HEK293 (cell line): Measurements from ENCODE around the gene SOX9.

ENCODE experiments used
- CTCF ChIA-PET: fragments of 350-600 bp; formaldehyde crosslinking; extraction: SDS; loops from one replicate; lab custom pipeline; 2021; ENCODE audit warnings: antibody characterized with exemption; lab: Yijun Ruan, JAX
- POLR2A ChIA-PET: fragments of 300-600 bp; formaldehyde crosslinking; extraction: SDS; loops from one replicate; lab custom pipeline; 2020; ENCODE audit warnings: antibody characterized with exemption, inconsistent platforms; lab: Yijun Ruan, JAX
- H3K27ac ChIP-seq: fragments of 200-500 bp; sonication (Bioruptor generic); 2 replicates; pipeline ENCODE4 v1.5.1; 2014; ENCODE audit warnings: low read depth, low read length, control low read depth, inconsistent platforms; ENCODE audit errors: extremely low read depth
- H3K36me3 ChIP-seq, 2 experiments: fragments of 200-500 bp in 1 of 2; sonication (Bioruptor generic) in 1 of 2; 1 replicate in 1 of 2; 2 replicates in 1 of 2; pipeline ENCODE4 v1.5.1; 2014 to 2017; ENCODE audit warnings: inconsistent platforms in 2 of 2, low read length in 2 of 2; ENCODE audit not compliant: control insufficient read depth in 2 of 2, insufficient read depth in 1 of 2
- H3K4me1 ChIP-seq: fragments of 200-500 bp; sonication (Bioruptor generic); 2 replicates; pipeline ENCODE4 v1.5.1; 2014; ENCODE audit warnings: mild to moderate bottlenecking, low read length, inconsistent platforms; ENCODE audit not compliant: control insufficient read depth, insufficient read depth
- H3K4me3 ChIP-seq: 2 replicates; pipeline ENCODE4 v1.5.1; 2011; ENCODE audit warnings: low read depth, mild to moderate bottlenecking, control low read depth, low read length, moderate library complexity
- H3K9me3 ChIP-seq: fragments of 200-500 bp; sonication (Bioruptor generic); 2 replicates; pipeline ENCODE4 v1.5.1; 2014; ENCODE audit warnings: low read depth, low read length, inconsistent platforms; ENCODE audit not compliant: control insufficient read depth, insufficient read depth
- GLIS2 ChIP-seq: fragments of 450-650 bp; formaldehyde crosslinking; IDR thresholded peaks from 2 replicates; pipeline ENCODE4 v1.5.1; 2016; ENCODE audit warnings: missing biosample characterization, missing genetic modification characterization
- MZF1 ChIP-seq: fragments of 450-650 bp; formaldehyde crosslinking; IDR thresholded peaks from 2 replicates; pipeline ENCODE4 v1.5.1; 2017; ENCODE audit warnings: missing biosample characterization, missing genetic modification characterization, borderline replicate concordance
- ZBTB20 ChIP-seq: fragments of 450-650 bp; formaldehyde crosslinking; IDR thresholded peaks from 2 replicates; pipeline ENCODE4 v1.5.1; 2016; ENCODE audit warnings: missing biosample characterization, missing genetic modification characterization
- ZBTB26 ChIP-seq: fragments of 450-650 bp; formaldehyde crosslinking; optimal IDR thresholded peaks from 2 replicates; pipeline ENCODE3; 2016; ENCODE audit warnings: missing biosample characterization, mild to moderate bottlenecking, missing genetic modification characterization
- ZFP37 ChIP-seq: fragments of 450-650 bp; formaldehyde crosslinking; IDR thresholded peaks from 2 replicates; pipeline ENCODE4 v1.5.1; 2016; ENCODE audit warnings: missing biosample characterization, missing genetic modification characterization
- ZFP41 ChIP-seq: fragments of 450-650 bp; formaldehyde crosslinking; IDR thresholded peaks from 2 replicates; pipeline ENCODE4 v1.5.1; 2016; ENCODE audit warnings: missing biosample characterization, missing genetic modification characterization, borderline replicate concordance
- ZFP69B ChIP-seq: fragments of 450-650 bp; formaldehyde crosslinking; IDR thresholded peaks from 2 replicates; pipeline ENCODE4 v1.5.1; 2016; ENCODE audit warnings: missing biosample characterization, missing genetic modification characterization
- ZNF138 ChIP-seq: fragments of 450-650 bp; formaldehyde crosslinking; IDR thresholded peaks from 2 replicates; pipeline ENCODE4 v1.5.1; 2016; ENCODE audit warnings: missing biosample characterization, missing genetic modification characterization, borderline replicate concordance
- ZNF140 ChIP-seq: fragments of 450-650 bp; formaldehyde crosslinking; IDR thresholded peaks from 2 replicates; pipeline ENCODE4 v1.5.1; 2016; ENCODE audit warnings: missing biosample characterization, missing genetic modification characterization
- ZNF311 ChIP-seq: fragments of 450-650 bp; formaldehyde crosslinking; IDR thresholded peaks from 2 replicates; pipeline ENCODE4 v1.5.1; 2017; ENCODE audit warnings: missing biosample characterization, missing genetic modification characterization, borderline replicate concordance
- ZNF391 ChIP-seq: fragments of 450-650 bp; formaldehyde crosslinking; IDR thresholded peaks from 2 replicates; pipeline ENCODE4 v1.5.1; 2016; ENCODE audit warnings: low read depth, missing biosample characterization, missing genetic modification characterization, borderline replicate concordance
- ZNF433 ChIP-seq: fragments of 450-650 bp; formaldehyde crosslinking; IDR thresholded peaks from 2 replicates; pipeline ENCODE4 v1.5.1; 2016; ENCODE audit warnings: missing biosample characterization, missing genetic modification characterization, low read depth
- ZNF48 ChIP-seq: fragments of 450-650 bp; formaldehyde crosslinking; IDR thresholded peaks from 2 replicates; pipeline ENCODE4 v1.5.1; 2016; ENCODE audit warnings: missing biosample characterization, missing genetic modification characterization
- ZNF488 ChIP-seq: fragments of 450-650 bp; formaldehyde crosslinking; IDR thresholded peaks from 2 replicates; pipeline ENCODE4 v1.5.1; 2016; ENCODE audit warnings: missing biosample characterization, missing genetic modification characterization
- ZNF514 ChIP-seq: fragments of 450-650 bp; formaldehyde crosslinking; IDR thresholded peaks from 2 replicates; pipeline ENCODE4 v1.5.1; 2016; ENCODE audit warnings: missing biosample characterization, missing genetic modification characterization
- ZNF571 ChIP-seq: fragments of 450-650 bp; formaldehyde crosslinking; IDR thresholded peaks from 2 replicates; pipeline ENCODE4 v1.5.0; 2017; ENCODE audit warnings: missing biosample characterization, missing genetic modification characterization
- ZNF654 ChIP-seq: fragments of 450-650 bp; formaldehyde crosslinking; IDR thresholded peaks from 2 replicates; pipeline ENCODE4 v1.5.1; 2016; ENCODE audit warnings: low read depth, missing biosample characterization, missing genetic modification characterization
- ZNF664 ChIP-seq: fragments of 450-650 bp; formaldehyde crosslinking; IDR thresholded peaks from 2 replicates; pipeline ENCODE4 v1.5.1; 2016; ENCODE audit warnings: missing biosample characterization, missing genetic modification characterization
- ZNF792 ChIP-seq: fragments of 450-650 bp; formaldehyde crosslinking; IDR thresholded peaks from 2 replicates; pipeline ENCODE4 v1.5.1; 2016; ENCODE audit warnings: missing biosample characterization, missing genetic modification characterization
- TF ChIP-seq, protein P1 (sequence below): fragments of 450-650 bp; formaldehyde crosslinking; IDR thresholded peaks from 2 replicates; pipeline ENCODE4 v1.5.1; 2016; ENCODE audit warnings: missing biosample characterization, missing genetic modification characterization
- TF ChIP-seq, protein P2 (sequence below): fragments of 450-650 bp; formaldehyde crosslinking; IDR thresholded peaks from 2 replicates; pipeline ENCODE4 v1.5.1; 2016; ENCODE audit warnings: missing biosample characterization, missing genetic modification characterization
- TF ChIP-seq, protein P3 (sequence below): fragments of 450-650 bp; formaldehyde crosslinking; IDR thresholded peaks from 2 replicates; pipeline ENCODE4 v1.5.1; 2017; ENCODE audit warnings: missing biosample characterization, missing genetic modification characterization
- TF ChIP-seq, protein P4 (sequence below): fragments of 450-650 bp; formaldehyde crosslinking; IDR thresholded peaks from 2 replicates; pipeline ENCODE4 v1.5.1; 2016; ENCODE audit warnings: missing biosample characterization, missing genetic modification characterization, borderline replicate concordance

SOX9 gene

DNA sequence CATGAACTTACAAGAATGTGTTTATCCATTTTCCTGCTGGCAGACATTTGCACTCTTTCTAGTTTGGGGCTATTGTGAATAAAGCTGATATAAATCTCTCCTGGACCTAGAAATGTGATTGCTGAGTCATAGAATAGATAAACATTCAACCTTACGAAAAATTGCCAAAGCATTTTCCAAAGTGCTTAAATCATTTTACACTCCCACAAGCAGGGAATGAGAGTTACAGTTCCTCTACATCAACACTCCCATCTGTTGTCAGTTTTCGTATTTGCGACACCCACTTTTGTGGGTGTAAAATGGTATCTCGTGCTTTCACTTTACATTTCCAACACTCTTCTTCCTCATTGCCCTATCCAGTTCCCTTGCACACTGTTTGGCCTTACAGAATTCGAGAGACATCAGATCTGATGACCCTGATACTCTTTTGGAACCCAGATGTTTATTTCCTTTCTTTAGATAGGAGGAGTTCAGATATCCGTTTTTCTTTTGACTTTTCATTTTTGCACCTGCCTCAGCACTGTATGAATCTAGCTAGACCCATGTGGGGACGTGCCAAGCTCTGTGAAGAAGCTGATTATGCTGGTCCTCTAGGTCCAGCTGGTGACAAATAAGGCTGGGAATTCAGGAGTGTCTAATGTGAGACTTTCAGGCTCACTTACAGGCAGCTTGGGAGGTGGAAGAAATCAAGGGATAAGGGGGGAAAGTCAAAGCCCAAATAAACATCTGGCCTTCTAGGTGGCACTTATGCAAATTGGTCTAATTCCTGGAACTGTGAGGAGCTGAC is 14.0 kb downstream of the SOX9 start:
- Histone ChIP-seq H3K36me3 (no peaks in the 10 kb centered on the region), H3K27ac (no peak overlapping the region), H3K4me1 (no peaks in the 10 kb centered on the region; the same call in 1 of the 2 replicates), H3K4me3 (no peak overlapping the region), H3K9me3 (no peaks in the 10 kb centered on the region)
- CTCF ChIA-PET = no interaction called here
- no peak for TF ChIP-seq ZNF664 (tag by site-specific recombination)
- TF ChIP-seq, protein P1, sequence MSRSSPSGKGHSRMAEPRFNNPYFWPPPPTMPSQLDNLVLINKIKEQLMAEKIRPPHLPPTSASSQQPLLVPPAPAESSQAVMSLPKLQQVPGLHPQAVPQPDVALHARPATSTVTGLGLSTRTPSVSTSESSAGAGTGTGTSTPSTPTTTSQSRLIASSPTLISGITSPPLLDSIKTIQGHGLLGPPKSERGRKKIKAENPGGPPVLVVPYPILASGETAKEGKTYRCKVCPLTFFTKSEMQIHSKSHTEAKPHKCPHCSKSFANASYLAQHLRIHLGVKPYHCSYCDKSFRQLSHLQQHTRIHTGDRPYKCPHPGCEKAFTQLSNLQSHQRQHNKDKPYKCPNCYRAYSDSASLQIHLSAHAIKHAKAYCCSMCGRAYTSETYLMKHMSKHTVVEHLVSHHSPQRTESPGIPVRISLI (tag by site-specific recombination) = no peak
- TF ChIP-seq ZNF48 (tag by site-specific recombination) = no peak
- TF ChIP-seq ZFP37 = no peak
- TF ChIP-seq, protein P2, sequence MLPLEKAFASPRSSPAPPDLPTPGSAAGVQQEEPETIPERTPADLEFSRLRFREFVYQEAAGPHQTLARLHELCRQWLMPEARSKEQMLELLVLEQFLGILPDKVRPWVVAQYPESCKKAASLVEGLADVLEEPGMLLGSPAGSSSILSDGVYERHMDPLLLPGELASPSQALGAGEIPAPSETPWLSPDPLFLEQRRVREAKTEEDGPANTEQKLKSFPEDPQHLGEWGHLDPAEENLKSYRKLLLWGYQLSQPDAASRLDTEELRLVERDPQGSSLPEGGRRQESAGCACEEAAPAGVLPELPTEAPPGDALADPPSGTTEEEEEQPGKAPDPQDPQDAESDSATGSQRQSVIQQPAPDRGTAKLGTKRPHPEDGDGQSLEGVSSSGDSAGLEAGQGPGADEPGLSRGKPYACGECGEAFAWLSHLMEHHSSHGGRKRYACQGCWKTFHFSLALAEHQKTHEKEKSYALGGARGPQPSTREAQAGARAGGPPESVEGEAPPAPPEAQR = no peak
- TF ChIP-seq ZNF391 (tag by site-specific recombination) = no peak
- no peak for TF ChIP-seq ZBTB26 (tag by site-specific recombination)
- TF ChIP-seq ZFP41 = no peak
- TF ChIP-seq ZFP69B (tag by site-specific recombination) = no peak
- no peak for TF ChIP-seq ZNF311
- POLR2A ChIA-PET = interaction anchor here (1.0 to 2.4 kb wide), 2 partner anchors 13 to 14 kb away, joined by 3 to 8 read pairs; partner anchors contain the start of gene SOX9

GRCh38 chr17:72135546-72136325 is 14.9 kb downstream of the SOX9 start:
- ChIA-PET POLR2A (interaction anchor here (1.0 to 2.4 kb wide), 2 partner anchors 14 to 15 kb away, joined by 3 to 8 read pairs; partner anchors contain the start of gene SOX9), CTCF (interaction anchor here (0.6 kb wide), 1 partner anchor 287 kb away, joined by 3 read pairs; no protein-coding TSS in a partner anchor)
- H3K9me3 ChIP-seq = no peaks in the 10 kb centered on the region
- no peak for TF ChIP-seq ZNF488 (tag by site-specific recombination)
- no peak for TF ChIP-seq ZNF792 (tag by site-specific recombination)
- no peak for TF ChIP-seq MZF1
- no peak for TF ChIP-seq ZNF433 (tag by site-specific recombination)
- TF ChIP-seq, protein P3, sequence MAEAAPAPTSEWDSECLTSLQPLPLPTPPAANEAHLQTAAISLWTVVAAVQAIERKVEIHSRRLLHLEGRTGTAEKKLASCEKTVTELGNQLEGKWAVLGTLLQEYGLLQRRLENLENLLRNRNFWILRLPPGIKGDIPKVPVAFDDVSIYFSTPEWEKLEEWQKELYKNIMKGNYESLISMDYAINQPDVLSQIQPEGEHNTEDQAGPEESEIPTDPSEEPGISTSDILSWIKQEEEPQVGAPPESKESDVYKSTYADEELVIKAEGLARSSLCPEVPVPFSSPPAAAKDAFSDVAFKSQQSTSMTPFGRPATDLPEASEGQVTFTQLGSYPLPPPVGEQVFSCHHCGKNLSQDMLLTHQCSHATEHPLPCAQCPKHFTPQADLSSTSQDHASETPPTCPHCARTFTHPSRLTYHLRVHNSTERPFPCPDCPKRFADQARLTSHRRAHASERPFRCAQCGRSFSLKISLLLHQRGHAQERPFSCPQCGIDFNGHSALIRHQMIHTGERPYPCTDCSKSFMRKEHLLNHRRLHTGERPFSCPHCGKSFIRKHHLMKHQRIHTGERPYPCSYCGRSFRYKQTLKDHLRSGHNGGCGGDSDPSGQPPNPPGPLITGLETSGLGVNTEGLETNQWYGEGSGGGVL (tag by site-specific recombination) = no peak
- TF ChIP-seq ZBTB20 (tag by site-specific recombination) = no peak
- TF ChIP-seq ZNF138 = no peak
- no peak for TF ChIP-seq ZNF140 (tag by site-specific recombination)
- TF ChIP-seq ZNF654 (tag by site-specific recombination) = no peak
- no peak for TF ChIP-seq ZNF514
- no peak for TF ChIP-seq GLIS2
- no peak for TF ChIP-seq ZNF571 (tag by site-specific recombination)
- TF ChIP-seq, protein P4, sequence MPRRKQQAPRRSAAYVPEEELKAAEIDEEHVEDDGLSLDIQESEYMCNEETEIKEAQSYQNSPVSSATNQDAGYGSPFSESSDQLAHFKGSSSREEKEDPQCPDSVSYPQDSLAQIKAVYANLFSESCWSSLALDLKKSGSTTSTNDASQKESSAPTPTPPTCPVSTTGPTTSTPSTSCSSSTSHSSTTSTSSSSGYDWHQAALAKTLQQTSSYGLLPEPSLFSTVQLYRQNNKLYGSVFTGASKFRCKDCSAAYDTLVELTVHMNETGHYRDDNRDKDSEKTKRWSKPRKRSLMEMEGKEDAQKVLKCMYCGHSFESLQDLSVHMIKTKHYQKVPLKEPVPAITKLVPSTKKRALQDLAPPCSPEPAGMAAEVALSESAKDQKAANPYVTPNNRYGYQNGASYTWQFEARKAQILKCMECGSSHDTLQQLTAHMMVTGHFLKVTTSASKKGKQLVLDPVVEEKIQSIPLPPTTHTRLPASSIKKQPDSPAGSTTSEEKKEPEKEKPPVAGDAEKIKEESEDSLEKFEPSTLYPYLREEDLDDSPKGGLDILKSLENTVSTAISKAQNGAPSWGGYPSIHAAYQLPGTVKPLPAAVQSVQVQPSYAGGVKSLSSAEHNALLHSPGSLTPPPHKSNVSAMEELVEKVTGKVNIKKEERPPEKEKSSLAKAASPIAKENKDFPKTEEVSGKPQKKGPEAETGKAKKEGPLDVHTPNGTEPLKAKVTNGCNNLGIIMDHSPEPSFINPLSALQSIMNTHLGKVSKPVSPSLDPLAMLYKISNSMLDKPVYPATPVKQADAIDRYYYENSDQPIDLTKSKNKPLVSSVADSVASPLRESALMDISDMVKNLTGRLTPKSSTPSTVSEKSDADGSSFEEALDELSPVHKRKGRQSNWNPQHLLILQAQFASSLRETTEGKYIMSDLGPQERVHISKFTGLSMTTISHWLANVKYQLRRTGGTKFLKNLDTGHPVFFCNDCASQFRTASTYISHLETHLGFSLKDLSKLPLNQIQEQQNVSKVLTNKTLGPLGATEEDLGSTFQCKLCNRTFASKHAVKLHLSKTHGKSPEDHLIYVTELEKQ (tag by site-specific recombination) = no peak

More at GRCh38 chr17:72135546-72136325, 14.9 kb downstream of the SOX9 start:
- no peaks in the 10 kb centered on the region for H3K36me3 ChIP-seq
- H3K4me3 ChIP-seq = no peak overlapping the region
- no peaks in the 10 kb centered on the region; the same call in 1 of the 2 replicates for H3K4me1 ChIP-seq
- H3K27ac ChIP-seq = no peak overlapping the region
